ENCODE data around the gene LRRC37A2. TPM values are rescaled to one million over a fixed set of nuclear protein-coding genes. Genes with fewer than 3 reads are reported as not detected.
"Not testable (repeated sequence)": the region's sequence is repeated elsewhere in the genome, so short reads cannot be mapped to it uniquely, and the experiment has no call there.

The LRRC37A2 gene
- total RNA-seq, 4 donors from 2014 or later: 3.7 to 15.1 (median 9.7) TPM

GRCh38 chr17:46603125-46603524 lies 90.9 kb downstream of the LRRC37A2 start:
- H3K36me3 ChIP-seq; H3K4me3 ChIP-seq; ATAC-seq; intact Hi-C loops (cut with DNase I; ENCODE audit: low total_unique reads); in situ Hi-C loops (cut with MboI; ENCODE audit: low sequenced_read_pairs in 4 of 4); H3K9me3 ChIP-seq; H3K27me3 ChIP-seq; DNase-seq; H3K4me1 ChIP-seq; H3K27ac ChIP-seq: not testable (repeated sequence)

Other genes with a start within 250 kb of the LRRC37A2 start
- gene LRRC37A, start 217.3 kb upstream of the LRRC37A2 start, total RNA-seq: 1 to 10 TPM in 2 of 4 donors, under 1 TPM in 2; 0.29 to 3.7 (median 1.1) TPM
- 10 to 100 TPM in 3 of 4 donors, 1 to 10 TPM in 1; 9.3 to 39.3 (median 14.6) TPM for gene ARL17B, start 150.7 kb upstream of the LRRC37A2 start, total RNA-seq
- 10 to 100 TPM in 2 of 4 donors, 1 to 10 TPM in 2; 8.0 to 15.4 (median 10.4) TPM for gene ARL17A, start 67.2 kb downstream of the LRRC37A2 start, total RNA-seq
- gene NSF, start 78.2 kb downstream of the LRRC37A2 start, total RNA-seq: 10 to 100 TPM; 24.5 to 67.0 (median 42.5) TPM